ENCODE results near the gene WWOX. TPM values are rescaled to one million over a fixed set of nuclear protein-coding genes. Genes with fewer than 3 reads are reported as not detected.

Gene WWOX
- total RNA-seq, 2 donors from 2014 or later: 23.0 to 31.7 TPM

- Mint-ChIP-seq H3K27me3 (peaks cover 28 to 47% of the 10 kb centered on the region in 2 donors), H3K4me3 (no peak overlapping the region), H3K4me1 (ENCODE audit: low read depth in 2 of 2) (peaks cover 0 to 10% of the 10 kb centered on the region in 2 donors), H3K27ac (no peak overlapping the region), H3K9me3 (no peaks in the 10 kb centered on the region), H3K36me3 (no peaks in the 10 kb centered on the region)
- ATAC-seq: peak; percentile 75 to 79
- peak; percentile 63 for DNase-seq (ENCODE audit: low spot score)
These were observed 662.0 kb downstream of the WWOX start for GRCh38 chr16:78761427-78761826.

- no peak overlapping the region for H3K4me3 Mint-ChIP-seq
- H3K36me3 Mint-ChIP-seq: no peaks in the 10 kb centered on the region
- H3K27ac Mint-ChIP-seq: no peak overlapping the region
- peaks cover 0 to 10% of the 10 kb centered on the region in 2 donors for H3K4me1 Mint-ChIP-seq (ENCODE audit: low read depth in 2 of 2)
- peak in 1 of 2 donors; percentile 25 for ATAC-seq
- DNase-seq (ENCODE audit: low spot score): no peak
- H3K9me3 Mint-ChIP-seq: no peaks in the 10 kb centered on the region
- H3K27me3 Mint-ChIP-seq: peaks cover 28 to 47% of the 10 kb centered on the region in 2 donors
These were observed 662.8 kb downstream of the WWOX start for GRCh38 chr16:78762222-78762621.

GRCh38 chr16:78763821-78764440 lies 664.5 kb downstream of the WWOX start:
- DNase-seq (ENCODE audit: low spot score) (no peak), ATAC-seq (no peak)
- H3K27ac Mint-ChIP-seq: no peak overlapping the region
- H3K4me1 Mint-ChIP-seq (ENCODE audit: low read depth in 2 of 2): peaks cover 10% of the 10 kb centered on the region in 2 donors
- H3K36me3 Mint-ChIP-seq: no peaks in the 10 kb centered on the region
- H3K4me3 Mint-ChIP-seq: no peak overlapping the region
- H3K9me3 Mint-ChIP-seq: no peaks in the 10 kb centered on the region
- H3K27me3 Mint-ChIP-seq: peaks cover 28 to 43% of the 10 kb centered on the region in 2 donors

- no peak for DNase-seq (ENCODE audit: low spot score)
- ATAC-seq: no peak
- Mint-ChIP-seq H3K9me3 (no peaks in the 10 kb centered on the region), H3K36me3 (no peaks in the 10 kb centered on the region), H3K4me1 (ENCODE audit: low read depth in 2 of 2) (peaks cover 10 to 13% of the 10 kb centered on the region in 2 donors), H3K4me3 (no peak overlapping the region), H3K27ac (no peak overlapping the region), H3K27me3 (peaks cover 28 to 44% of the 10 kb centered on the region in 2 donors)
These were observed 665.0 kb downstream of the WWOX start for GRCh38 chr16:78764478-78764877.

GRCh38 chr16:78768226-78768625 lies 668.8 kb downstream of the WWOX start:
- ATAC-seq: no peak
- Mint-ChIP-seq H3K9me3 (no peaks in the 10 kb centered on the region), H3K36me3 (peaks cover 10% of the 10 kb centered on the region), H3K4me3 (peak overlapping the region; percentile 19), H3K27ac (peak overlapping the region in 1 of 2 donors; percentile 54), H3K27me3 (peaks cover 36 to 52% of the 10 kb centered on the region in 2 donors), H3K4me1 (ENCODE audit: low read depth in 2 of 2) (peaks cover 14 to 22% of the 10 kb centered on the region in 2 donors)
- DNase-seq (ENCODE audit: low spot score): no peak

GRCh38 chr16:78768718-78769117 lies 669.3 kb downstream of the WWOX start:
- Mint-ChIP-seq H3K27me3 (peaks cover 31 to 54% of the 10 kb centered on the region in 2 donors), H3K27ac (peak overlapping the region in 1 of 2 donors; percentile 59), H3K4me1 (ENCODE audit: low read depth in 2 of 2) (peaks cover 14 to 26% of the 10 kb centered on the region in 2 donors), H3K36me3 (peaks cover 14% of the 10 kb centered on the region), H3K9me3 (no peaks in the 10 kb centered on the region), H3K4me3 (peak overlapping the region; percentile 53)
- no peak for DNase-seq (ENCODE audit: low spot score)
- peak in 1 of 2 donors; percentile 89 for ATAC-seq

- H3K9me3 Mint-ChIP-seq: no peaks in the 10 kb centered on the region
- DNase-seq (ENCODE audit: low spot score) (peak; percentile 81), ATAC-seq (peak; percentile 51 to 78)
- H3K4me3 Mint-ChIP-seq: no peak overlapping the region
- peaks cover 17 to 40% of the 10 kb centered on the region in 2 donors for H3K27me3 Mint-ChIP-seq
- peaks cover 8 to 36% of the 10 kb centered on the region in 2 donors for H3K4me1 Mint-ChIP-seq (ENCODE audit: low read depth in 2 of 2)
- no peak overlapping the region for H3K27ac Mint-ChIP-seq
- peaks cover 14% of the 10 kb centered on the region for H3K36me3 Mint-ChIP-seq
These were observed 671.1 kb downstream of the WWOX start for GRCh38 chr16:78770353-78771091.

- peak overlapping the region in 1 of 2 donors; percentile 63 for H3K27ac Mint-ChIP-seq
- peak overlapping the region; percentile 41 for H3K4me3 Mint-ChIP-seq
- H3K9me3 Mint-ChIP-seq: no peaks in the 10 kb centered on the region
- H3K27me3 Mint-ChIP-seq: peaks cover 17 to 28% of the 10 kb centered on the region in 2 donors
- DNase-seq (ENCODE audit: low spot score) (no peak), ATAC-seq (no peak)
- peaks cover 7 to 35% of the 10 kb centered on the region in 2 donors for H3K4me1 Mint-ChIP-seq (ENCODE audit: low read depth in 2 of 2)
- H3K36me3 Mint-ChIP-seq: peaks cover 14% of the 10 kb centered on the region
These were observed 673.8 kb downstream of the WWOX start for GRCh38 chr16:78773291-78773702.

GRCh38 chr16:78773706-78774105 lies 674.3 kb downstream of the WWOX start:
- peak overlapping the region in 1 of 2 donors; percentile 63 for H3K27ac Mint-ChIP-seq
- DNase-seq (ENCODE audit: low spot score): no peak
- peaks cover 17 to 28% of the 10 kb centered on the region in 2 donors for H3K27me3 Mint-ChIP-seq
- peaks cover 10 to 37% of the 10 kb centered on the region in 2 donors for H3K4me1 Mint-ChIP-seq (ENCODE audit: low read depth in 2 of 2)
- H3K4me3 Mint-ChIP-seq: peak overlapping the region; percentile 41
- ATAC-seq: no peak
- H3K9me3 Mint-ChIP-seq: no peaks in the 10 kb centered on the region
- peaks cover 14% of the 10 kb centered on the region for H3K36me3 Mint-ChIP-seq

GRCh38 chr16:78775161-78775561 lies 675.7 kb downstream of the WWOX start:
- ATAC-seq (peak; percentile 40 to 69), DNase-seq (ENCODE audit: low spot score) (no peak)
- peaks cover 10 to 38% of the 10 kb centered on the region in 2 donors for H3K4me1 Mint-ChIP-seq (ENCODE audit: low read depth in 2 of 2)
- peaks cover 14% of the 10 kb centered on the region for H3K36me3 Mint-ChIP-seq
- peak overlapping the region in 1 of 2 donors; percentile 67 for H3K27ac Mint-ChIP-seq
- H3K27me3 Mint-ChIP-seq: peaks cover 17 to 22% of the 10 kb centered on the region in 2 donors
- H3K9me3 Mint-ChIP-seq: no peaks in the 10 kb centered on the region
- peak overlapping the region; percentile 58 for H3K4me3 Mint-ChIP-seq

- H3K4me1 Mint-ChIP-seq (ENCODE audit: low read depth in 2 of 2): peaks cover 5 to 33% of the 10 kb centered on the region in 2 donors
- peak overlapping the region; percentile 45 for H3K4me3 Mint-ChIP-seq
- H3K36me3 Mint-ChIP-seq: peaks cover 6% of the 10 kb centered on the region
- H3K9me3 Mint-ChIP-seq: no peaks in the 10 kb centered on the region
- DNase-seq (ENCODE audit: low spot score) (no peak), ATAC-seq (peak; percentile 81 to 82)
- peaks cover 0 to 3% of the 10 kb centered on the region in 2 donors for H3K27me3 Mint-ChIP-seq
- peak overlapping the region; percentile 79 to 83 for H3K27ac Mint-ChIP-seq
These were observed 678.9 kb downstream of the WWOX start for GRCh38 chr16:78778101-78779004.

GRCh38 chr16:78780808-78781207 lies 681.4 kb downstream of the WWOX start:
- H3K4me3 Mint-ChIP-seq: no peak overlapping the region
- peaks cover 5 to 20% of the 10 kb centered on the region in 2 donors for H3K4me1 Mint-ChIP-seq (ENCODE audit: low read depth in 2 of 2)
- no peak for ATAC-seq
- no peaks in the 10 kb centered on the region for H3K9me3 Mint-ChIP-seq
- H3K27me3 Mint-ChIP-seq: no peaks in the 10 kb centered on the region
- DNase-seq (ENCODE audit: low spot score): no peak
- H3K27ac Mint-ChIP-seq: peak overlapping the region in 1 of 2 donors; percentile 79
- peaks cover 4% of the 10 kb centered on the region for H3K36me3 Mint-ChIP-seq

- H3K4me3 Mint-ChIP-seq: no peak overlapping the region
- no peaks in the 10 kb centered on the region for H3K9me3 Mint-ChIP-seq
- DNase-seq (ENCODE audit: low spot score) (no peak), ATAC-seq (no peak)
- H3K4me1 Mint-ChIP-seq (ENCODE audit: low read depth in 2 of 2): peaks cover 5 to 20% of the 10 kb centered on the region in 2 donors
- H3K36me3 Mint-ChIP-seq: peaks cover 4% of the 10 kb centered on the region
- peaks cover 0 to 3% of the 10 kb centered on the region in 2 donors for H3K27me3 Mint-ChIP-seq
- H3K27ac Mint-ChIP-seq: no peak overlapping the region
These were observed 683.1 kb downstream of the WWOX start for GRCh38 chr16:78782572-78782971.
